HCT116 (cell line): ENCODE results near the gene CKAP4. TPM values are rescaled to one million over a fixed set of nuclear protein-coding genes. Genes with fewer than 3 reads are reported as not detected.

Source experiments
- ATAC-seq: fragments of 200-7000 bp; cut with Tn5 transposase; 2 replicates; pipeline ENCODE4 v1.9.1; 2020; ENCODE audit warnings: mild to moderate bottlenecking, moderate library complexity
- BruUV-seq: library from RNA; stranded (reverse); fragments of 400-500 nt; replicated peaks from 2 replicates; lab custom pipeline; 2021; lab: Mats Ljungman, UMichigan
- CTCF ChIA-PET: fragments of 300-600 bp; sonication (Branson Sonifier 250); formaldehyde crosslinking; loops from one replicate; lab custom pipeline; 2021; ENCODE audit warnings: antibody characterized with exemption; lab: Charles Lee
- POLR2A ChIA-PET: fragments of 300-600, 350-600 bp; sonication (Branson Sonifier 250); formaldehyde crosslinking; loops from one replicate; lab custom pipeline; 2021; ENCODE audit warnings: antibody characterized with exemption; lab: Charles Lee
- RAD21 ChIA-PET, 2 experiments: fragments of 300-600 bp; sonication (Branson Sonifier 250); formaldehyde crosslinking; loops; one replicate each; lab custom pipeline; 2023; ENCODE audit warnings: low total read pairs in 2 of 2; ENCODE audit not compliant: uncharacterized antibody in 2 of 2, unreplicated experiment in 2 of 2, low non-redundant PET in 1 of 2; lab: Charles Lee
- DNase-seq: peaks from one replicate; pipeline ENCODE4 v3.0.0-alpha.2; 2010; ENCODE audit warnings: low read depth, low spot score
- H2AFZ ChIP-seq: fragments of 200-600 bp; shearing (Covaris generic), sonication (generic); 2 replicates; pipeline ENCODE4 v1.6.1; 2017; ENCODE audit warnings: low read depth, mixed run types, mixed read lengths, antibody characterized with exemption, low read length; ENCODE audit not compliant: poor library complexity, severe bottlenecking
- H3K27ac ChIP-seq: 2 replicates; pipeline ENCODE4 v1.5.1; 2012; ENCODE audit warnings: low read depth, low read length
- H3K27me3 ChIP-seq: fragments of 200-600 bp; sonication (generic); 2 replicates; pipeline ENCODE4 v1.6.1; 2016; ENCODE audit warnings: mixed run types, low read length, mixed read lengths; ENCODE audit not compliant: insufficient read depth
- H3K36me3 ChIP-seq, 2 experiments: fragments of 200-500 bp in 1 of 2; fragments of 200-600 bp in 1 of 2; sonication (Bioruptor generic) in 1 of 2; sonication (generic) in 1 of 2; 2 replicates each; pipeline versions ENCODE4 v1.5.1 to v1.6.1; 2014 to 2016; ENCODE audit warnings: low read length in 2 of 2, inconsistent platforms in 1 of 2, mixed read lengths in 1 of 2, mixed run types in 1 of 2; ENCODE audit not compliant: insufficient read depth in 2 of 2, control insufficient read depth in 1 of 2
- H3K4me1 ChIP-seq, 2 experiments: fragments of 200-600 bp in 1 of 2; sonication (generic) in 1 of 2; 2 replicates each; pipeline versions ENCODE4 v1.5.1 to v1.6.1; 2012 to 2017; ENCODE audit warnings: low read length in 2 of 2, inconsistent platforms in 1 of 2, mild to moderate bottlenecking in 1 of 2, mixed read lengths in 1 of 2, mixed run types in 1 of 2, moderate library complexity in 1 of 2; ENCODE audit not compliant: insufficient read depth in 2 of 2, control insufficient read depth in 1 of 2
- H3K4me2 ChIP-seq: fragments of 200-600 bp; sonication (generic); 2 replicates; pipeline ENCODE4 v1.6.1; 2017; ENCODE audit warnings: mixed run types, low read length, mixed read lengths
- H3K4me3 ChIP-seq, 2 experiments: fragments of 200-600 bp in 1 of 2; sonication (generic) in 1 of 2; replicated peaks in 1 of 2; 2 replicates each; pipeline ENCODE4 v1.5.1; 2011 to 2016; ENCODE audit warnings: low read length in 2 of 2, control low read depth in 1 of 2, low read depth in 1 of 2, mild to moderate bottlenecking in 1 of 2, mixed read lengths in 1 of 2, mixed run types in 1 of 2
- H3K79me2 ChIP-seq: fragments of 200-600 bp; sonication (generic); 2 replicates; pipeline ENCODE4 v1.6.1; 2017; ENCODE audit warnings: mild to moderate bottlenecking, mixed run types, low read length, moderate library complexity, mixed read lengths; ENCODE audit not compliant: insufficient read depth
- H3K9ac ChIP-seq: fragments of 200-600 bp; sonication (generic); 2 replicates; pipeline ENCODE4 v1.6.1; 2016; ENCODE audit warnings: low read length, mixed read lengths
- H3K9me2 ChIP-seq: fragments of 200-600 bp; sonication (generic), shearing (Covaris generic); 2 replicates; pipeline ENCODE4 v1.6.1; 2017; ENCODE audit warnings: mixed run types, mild to moderate bottlenecking, moderate library complexity; ENCODE audit not compliant: insufficient read depth
- H3K9me3 ChIP-seq, 2 experiments: fragments of 200-500 bp in 1 of 2; fragments of 200-600 bp in 1 of 2; sonication (Bioruptor generic) in 1 of 2; sonication (generic) in 1 of 2; 2 replicates each; pipeline ENCODE4 v1.6.1; 2014 to 2017; ENCODE audit warnings: low read length in 2 of 2, mixed read lengths in 2 of 2, inconsistent platforms in 1 of 2, low read depth in 1 of 2, mild to moderate bottlenecking in 1 of 2, mixed run types in 1 of 2, moderate library complexity in 1 of 2; ENCODE audit not compliant: control insufficient read depth in 1 of 2, insufficient read depth in 1 of 2
- H4K20me1 ChIP-seq: fragments of 200-600 bp; sonication (generic), shearing (Covaris generic); 2 replicates; pipeline ENCODE4 v1.6.1; 2017; ENCODE audit warnings: mixed run types, mild to moderate bottlenecking, moderate library complexity; ENCODE audit not compliant: insufficient read depth
- ELF1 ChIP-seq: IDR thresholded peaks from 2 replicates; pipeline ENCODE4 v1.6.1; 2012; ENCODE audit warnings: low read depth, borderline replicate concordance
- EZH2 ChIP-seq: fragments of 200-600 bp; sonication (generic); IDR thresholded peaks from 2 replicates; pipeline ENCODE4 v1.6.1; 2017; ENCODE audit warnings: antibody characterized with exemption, mixed run types
- EZH2phosphoT487 ChIP-seq: fragments of 200-600 bp; IDR thresholded peaks from 2 replicates; pipeline ENCODE4 v1.6.1; 2018; ENCODE audit warnings: antibody characterized with exemption, borderline replicate concordance
- FOSL1 ChIP-seq: IDR thresholded peaks from 2 replicates; pipeline ENCODE4 v1.6.1; 2012; ENCODE audit warnings: low read depth
- intact Hi-C: fragments of 100-400 bp; cut with micrococcal nuclease; formaldehyde crosslinking; loops from 2 replicates; pipeline ENCODE4 v1.10.0; 2022
- total RNA-seq: library from RNA; stranded (reverse); gene quantifications from one replicate; pipeline ENCODE4 v1.2.1, GENCODE V29; 2021; ENCODE audit not compliant: unreplicated experiment
- TF ChIP-seq, protein P1 (sequence below), 3 experiments: fragments of 200-600 bp in 1 of 3; sonication (generic) in 1 of 3; IDR thresholded peaks in 2 of 3; conservative IDR thresholded peaks in 1 of 3; 2 replicates each; pipeline ENCODE4 v1.5.1; 2012 to 2017; ENCODE audit warnings: low read depth in 2 of 3, low read length in 2 of 3, antibody characterized with exemption in 1 of 3, borderline replicate concordance in 1 of 3, control low read depth in 1 of 3, mild to moderate bottlenecking in 1 of 3, mixed read lengths in 1 of 3, mixed run types in 1 of 3, moderate library complexity in 1 of 3; ENCODE audit not compliant: insufficient read depth in 1 of 3
- TF ChIP-seq, protein P2 (sequence below): IDR thresholded peaks from 2 replicates; pipeline ENCODE4 v1.6.1; 2011; ENCODE audit warnings: mild to moderate bottlenecking, low read length, moderate library complexity; ENCODE audit not compliant: insufficient replicate concordance; ENCODE audit errors: extremely low read depth
- TF ChIP-seq, protein P3 (sequence below): IDR thresholded peaks from 2 replicates; pipeline ENCODE4 v1.6.1; 2012

The CKAP4 gene
- total RNA-seq, 1 experiment from 2014 or later, result 45.9 TPM

DNA sequence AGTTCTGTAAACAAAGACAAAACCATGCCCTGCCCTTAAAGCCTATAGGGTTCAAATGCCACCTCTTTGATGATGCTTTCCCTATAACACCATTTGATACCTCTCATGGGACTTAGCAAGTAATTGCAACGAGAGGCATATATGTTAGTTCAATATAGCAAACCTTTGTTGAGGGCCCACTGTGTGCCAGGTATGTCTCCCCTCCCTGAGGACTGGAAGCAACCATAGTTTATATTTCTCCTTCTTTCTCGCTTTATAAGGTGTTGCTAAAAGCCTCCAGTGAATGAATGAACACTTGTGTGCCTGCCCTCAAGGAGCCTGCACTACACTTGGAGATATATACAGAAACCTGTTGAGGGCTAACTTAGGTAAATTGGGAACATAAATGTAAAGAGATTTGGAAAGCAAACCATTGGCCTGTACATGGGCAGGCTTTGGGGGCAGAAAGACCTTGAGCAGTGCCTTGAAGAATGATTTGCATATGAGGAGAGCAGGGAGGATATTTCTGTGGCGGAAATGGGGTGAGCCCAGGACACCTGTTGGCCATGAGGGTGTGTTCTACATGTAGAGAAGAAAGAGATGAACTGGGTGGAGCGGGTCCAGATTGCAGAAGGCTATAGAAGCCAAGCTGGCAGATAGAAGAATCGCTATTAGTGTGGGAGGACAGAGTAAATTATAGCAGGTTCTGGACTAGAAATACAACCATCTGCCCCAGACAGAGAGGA is 1.8 kb upstream of the CKAP4 start (continued):
- TF ChIP-seq, protein P1, sequence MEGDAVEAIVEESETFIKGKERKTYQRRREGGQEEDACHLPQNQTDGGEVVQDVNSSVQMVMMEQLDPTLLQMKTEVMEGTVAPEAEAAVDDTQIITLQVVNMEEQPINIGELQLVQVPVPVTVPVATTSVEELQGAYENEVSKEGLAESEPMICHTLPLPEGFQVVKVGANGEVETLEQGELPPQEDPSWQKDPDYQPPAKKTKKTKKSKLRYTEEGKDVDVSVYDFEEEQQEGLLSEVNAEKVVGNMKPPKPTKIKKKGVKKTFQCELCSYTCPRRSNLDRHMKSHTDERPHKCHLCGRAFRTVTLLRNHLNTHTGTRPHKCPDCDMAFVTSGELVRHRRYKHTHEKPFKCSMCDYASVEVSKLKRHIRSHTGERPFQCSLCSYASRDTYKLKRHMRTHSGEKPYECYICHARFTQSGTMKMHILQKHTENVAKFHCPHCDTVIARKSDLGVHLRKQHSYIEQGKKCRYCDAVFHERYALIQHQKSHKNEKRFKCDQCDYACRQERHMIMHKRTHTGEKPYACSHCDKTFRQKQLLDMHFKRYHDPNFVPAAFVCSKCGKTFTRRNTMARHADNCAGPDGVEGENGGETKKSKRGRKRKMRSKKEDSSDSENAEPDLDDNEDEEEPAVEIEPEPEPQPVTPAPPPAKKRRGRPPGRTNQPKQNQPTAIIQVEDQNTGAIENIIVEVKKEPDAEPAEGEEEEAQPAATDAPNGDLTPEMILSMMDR (IDR thresholded peaks at IDR 0.05 in 2 of 3, conservative IDR thresholded peaks at IDR 0.05 in 1 of 3; ENCODE audit: borderline replicate concordance in 1 of 3, insufficient read depth in 1 of 3, low read depth in 2 of 3, low read length in 2 of 3), result no peak
- TF ChIP-seq EZH2phosphoT487 (no peak), ELF1 (no peak), FOSL1 (no peak)
- TF ChIP-seq, protein P2, sequence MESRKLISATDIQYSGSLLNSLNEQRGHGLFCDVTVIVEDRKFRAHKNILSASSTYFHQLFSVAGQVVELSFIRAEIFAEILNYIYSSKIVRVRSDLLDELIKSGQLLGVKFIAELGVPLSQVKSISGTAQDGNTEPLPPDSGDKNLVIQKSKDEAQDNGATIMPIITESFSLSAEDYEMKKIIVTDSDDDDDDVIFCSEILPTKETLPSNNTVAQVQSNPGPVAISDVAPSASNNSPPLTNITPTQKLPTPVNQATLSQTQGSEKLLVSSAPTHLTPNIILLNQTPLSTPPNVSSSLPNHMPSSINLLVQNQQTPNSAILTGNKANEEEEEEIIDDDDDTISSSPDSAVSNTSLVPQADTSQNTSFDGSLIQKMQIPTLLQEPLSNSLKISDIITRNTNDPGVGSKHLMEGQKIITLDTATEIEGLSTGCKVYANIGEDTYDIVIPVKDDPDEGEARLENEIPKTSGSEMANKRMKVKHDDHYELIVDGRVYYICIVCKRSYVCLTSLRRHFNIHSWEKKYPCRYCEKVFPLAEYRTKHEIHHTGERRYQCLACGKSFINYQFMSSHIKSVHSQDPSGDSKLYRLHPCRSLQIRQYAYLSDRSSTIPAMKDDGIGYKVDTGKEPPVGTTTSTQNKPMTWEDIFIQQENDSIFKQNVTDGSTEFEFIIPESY, result no peak

DNA sequence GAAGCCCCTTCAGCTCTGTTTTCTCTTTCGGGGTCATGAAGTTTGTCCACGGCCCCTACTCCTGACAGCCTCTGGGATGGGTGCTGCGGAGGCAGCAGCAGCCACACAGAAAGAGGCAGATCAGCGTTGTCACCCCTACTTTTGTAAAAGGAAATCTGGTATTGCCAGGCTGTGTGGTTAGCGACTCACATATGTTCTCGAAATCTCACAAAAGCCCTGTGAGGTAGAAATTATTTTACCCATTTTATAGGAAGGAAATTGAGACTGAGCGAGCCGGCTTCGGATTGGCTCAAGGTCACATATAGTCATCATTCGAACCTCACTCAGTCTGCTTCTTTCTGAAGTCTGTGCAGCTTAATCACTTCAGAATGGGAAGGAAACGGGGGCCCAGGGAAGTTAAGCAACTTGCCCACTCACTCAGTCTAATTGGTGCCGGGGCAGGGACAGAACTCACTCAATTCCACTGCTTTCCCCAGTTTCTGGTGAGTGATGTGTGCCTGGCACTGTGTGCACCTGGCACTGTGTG is 1.1 kb upstream of the CKAP4 start:
- no peaks in the 10 kb centered on the region for H4K20me1 ChIP-seq
- no peaks in the 10 kb centered on the region for H3K9me3 ChIP-seq
- intact Hi-C loops, result loop anchor here (5.0 kb wide), 2 partner anchors 33 to 53 kb away; partner anchors contain the start of gene TCP11L2
- TSS peak; percentile 46 for BruUV-seq
- no peaks in the 10 kb centered on the region for H3K27me3 ChIP-seq
- RAD21 ChIA-PET, result no interaction called here
- peaks cover 15% of the 10 kb centered on the region; the same call in 1 of the 2 replicates for H3K79me2 ChIP-seq
- H3K36me3 ChIP-seq, result no peaks in the 10 kb centered on the region; a peak in 1 of 4 replicates
- peak overlapping the region; percentile 88 for H3K9ac ChIP-seq
- POLR2A ChIA-PET, result interaction anchor here (1.1 kb wide), 1 partner anchor 109 kb away, joined by 3 read pairs; the partner anchor contains the start of gene POLR3B
- CTCF ChIA-PET, result interaction anchor here (0.8 kb wide), 1 partner anchor 34 kb away, joined by 3 read pairs; no protein-coding TSS in a partner anchor
- H3K4me1 ChIP-seq, result peaks cover 17 to 40% of the 10 kb centered on the region in 2 experiments
- 0 out of 2 replicates have a peak overlapping the region, but pooled peaks have one; percentile 25 for H3K27ac ChIP-seq
- no peak for ATAC-seq
- no peaks in the 10 kb centered on the region for H3K9me2 ChIP-seq
- no peak overlapping the region for H2AFZ ChIP-seq
- no peak for DNase-seq
- peak overlapping the region; percentile 86 for H3K4me2 ChIP-seq
- H3K4me3 ChIP-seq, result peak overlapping the region; percentile 72 to 93
- TF ChIP-seq EZH2, result no peak
- TF ChIP-seq, protein P3, sequence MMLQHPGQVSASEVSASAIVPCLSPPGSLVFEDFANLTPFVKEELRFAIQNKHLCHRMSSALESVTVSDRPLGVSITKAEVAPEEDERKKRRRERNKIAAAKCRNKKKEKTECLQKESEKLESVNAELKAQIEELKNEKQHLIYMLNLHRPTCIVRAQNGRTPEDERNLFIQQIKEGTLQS, result no peak
- TF ChIP-seq, protein P1 (IDR thresholded peaks at IDR 0.05 in 2 of 3, conservative IDR thresholded peaks at IDR 0.05 in 1 of 3; ENCODE audit: borderline replicate concordance in 1 of 3, insufficient read depth in 1 of 3, low read depth in 2 of 3, low read length in 2 of 3), result no peak
- TF ChIP-seq EZH2phosphoT487, result no peak
- TF ChIP-seq, protein P2, result no peak
